T-helper 1 cell (primary cell): ENCODE data around the gene PRKCQ.

Experiments
- DNase-seq, 5 donors: peaks; one replicate each; pipeline ENCODE4 v3.0.0-alpha.2; 2012 to 2020

Gene PRKCQ

DNA sequence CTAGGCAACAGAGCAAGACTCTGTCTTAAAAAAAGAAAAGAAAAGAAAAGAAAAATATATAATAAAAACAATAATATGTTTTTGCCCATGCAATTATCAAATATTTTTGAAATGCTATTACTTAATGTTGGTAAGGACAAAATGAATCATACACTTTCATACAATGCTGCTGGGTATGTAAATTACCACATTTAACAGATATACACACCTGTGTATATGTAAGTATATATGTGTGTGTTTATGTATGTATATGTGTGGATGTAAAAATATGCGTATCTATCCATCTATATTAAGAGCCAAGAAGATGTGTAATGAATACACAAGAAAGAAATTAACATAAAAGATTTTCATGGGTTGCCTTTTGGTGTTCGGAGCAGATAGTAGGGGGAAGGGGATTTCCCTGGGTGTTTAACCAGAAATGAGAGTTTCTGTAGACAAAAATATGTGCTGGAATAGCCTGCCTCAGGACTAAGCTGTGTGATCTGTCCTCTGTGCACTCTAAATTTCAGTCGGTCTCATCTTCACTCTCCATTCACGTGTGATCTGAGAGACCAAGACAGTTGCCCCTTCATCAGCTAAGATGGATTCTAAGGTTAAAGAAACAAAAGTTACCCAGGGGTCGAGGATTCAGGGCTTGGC is 61.2 kb downstream of the PRKCQ start:
- DNase-seq, result no peak

DNA sequence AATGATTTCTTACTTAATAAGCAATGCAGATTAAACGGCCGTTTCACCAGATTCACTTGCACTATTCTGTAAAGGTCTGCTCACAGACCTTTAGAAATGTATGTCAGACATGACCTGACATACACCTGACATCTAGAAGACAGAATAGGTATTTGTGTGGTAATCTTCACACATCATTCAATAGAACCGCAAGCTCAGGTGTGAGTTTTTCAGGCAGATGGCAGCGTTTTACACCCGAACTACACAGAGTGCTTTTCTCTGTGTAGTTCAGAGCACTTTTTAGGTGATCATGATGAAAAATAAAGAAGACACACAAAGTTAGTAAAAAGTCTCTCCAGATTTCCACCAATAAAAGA is 63.2 kb downstream of the PRKCQ start:
- DNase-seq, result no peak

DNA sequence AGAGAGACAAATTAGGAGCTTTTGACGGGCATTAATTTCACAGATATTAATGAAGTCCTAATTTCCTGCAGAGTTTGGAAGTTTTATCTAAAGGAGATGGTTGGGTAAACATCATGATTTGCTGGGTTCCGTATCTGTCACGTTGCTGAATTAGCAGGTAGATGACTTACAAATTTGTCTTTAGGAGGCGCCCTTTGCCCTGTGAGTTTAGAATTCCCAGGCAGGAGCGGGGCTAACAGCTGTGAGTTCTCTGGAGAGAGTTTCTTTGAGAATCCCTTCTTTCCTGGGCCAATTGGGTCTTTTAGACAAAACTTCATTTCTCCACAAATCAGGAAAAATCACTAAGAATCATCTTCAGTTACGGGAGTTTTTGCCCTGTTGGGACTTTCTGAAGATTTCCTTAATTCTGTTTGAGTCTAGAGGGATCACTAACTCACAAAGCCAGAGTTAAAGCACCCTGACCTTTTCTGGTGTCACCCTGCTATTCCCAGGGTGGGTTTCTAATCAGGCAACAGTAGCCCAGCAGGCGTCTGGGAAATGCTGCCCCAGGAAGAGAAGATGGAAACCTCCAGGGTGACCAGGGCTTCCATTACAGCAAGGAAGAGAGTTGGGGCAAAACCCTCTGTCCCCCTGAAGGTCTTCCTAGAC is 63.7 kb downstream of the PRKCQ start:
- DNase-seq, result no peak

DNA sequence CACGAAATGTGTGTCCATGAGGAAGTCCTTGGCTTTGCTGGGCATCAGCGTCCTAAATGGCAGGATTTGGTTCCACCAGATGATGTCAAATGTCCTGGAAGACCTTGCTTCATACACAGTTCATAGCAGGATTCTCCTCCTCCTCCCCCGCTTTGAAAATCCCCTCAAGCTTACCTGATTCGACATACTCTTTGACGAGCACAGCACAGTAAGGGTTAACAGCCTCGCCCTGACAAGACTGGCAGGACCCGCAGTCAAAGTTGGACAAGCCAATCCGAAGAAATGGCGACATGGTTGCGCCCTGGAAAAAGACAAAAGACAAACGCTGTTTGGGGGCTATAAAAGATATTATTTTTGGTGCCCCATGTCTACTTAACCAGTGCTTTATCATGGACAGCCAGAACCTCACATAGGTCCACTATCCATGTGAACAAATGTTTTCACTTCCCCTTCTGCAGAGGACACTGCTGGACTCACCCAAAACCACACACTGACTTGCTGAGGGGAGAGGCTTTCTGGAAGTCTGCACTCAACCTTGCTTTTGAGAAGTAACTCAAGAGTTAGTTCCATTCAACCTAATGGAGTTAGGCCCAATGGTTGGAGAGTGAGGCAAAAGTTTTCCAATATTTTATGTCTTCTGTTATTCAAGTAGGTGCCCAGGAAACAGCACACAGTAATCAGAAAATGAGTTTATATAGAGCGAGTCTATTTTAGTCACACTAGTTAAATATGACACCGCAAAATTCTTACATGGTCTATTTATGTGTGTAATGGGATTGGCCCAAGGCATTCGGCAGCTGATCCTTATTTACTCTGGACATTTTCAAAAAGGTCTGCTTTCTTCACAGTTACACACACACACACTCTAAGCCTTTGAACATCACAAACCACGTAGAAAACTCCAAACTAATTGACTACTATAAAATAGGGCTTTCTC is 65.0 kb downstream of the PRKCQ start:
- DNase-seq, result no peak

GRCh38 chr10:6514180-6514579 is 65.9 kb downstream of the PRKCQ start:
- no peak for DNase-seq

- peak in 1 of 5 donors; percentile 53 for DNase-seq
Measured at GRCh38 chr10:6513476-6513875, 66.6 kb downstream of the PRKCQ start.

DNA sequence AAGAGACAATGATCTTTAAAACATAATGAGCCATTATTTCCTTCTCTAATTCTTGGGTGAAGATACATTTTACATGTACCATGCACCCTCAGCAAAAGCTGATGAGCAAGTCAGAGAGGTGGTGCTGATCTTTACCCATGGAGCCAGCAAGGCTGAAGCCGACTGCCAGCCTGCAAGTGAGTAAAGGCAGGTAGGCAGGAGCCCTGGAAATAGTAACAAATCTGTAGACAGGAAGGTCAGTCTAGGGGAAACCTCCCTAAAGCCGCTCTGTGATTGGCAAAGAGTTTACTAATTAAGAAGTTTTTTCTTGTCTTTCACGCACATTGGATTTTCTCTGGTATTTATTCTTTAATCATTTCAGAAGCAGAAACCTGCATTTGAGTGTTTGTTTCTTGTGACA is 67.9 kb downstream of the PRKCQ start:
- DNase-seq, result no peak

GRCh38 chr10:6511347-6511746 is 68.7 kb downstream of the PRKCQ start:
- DNase-seq, result no peak

DNA sequence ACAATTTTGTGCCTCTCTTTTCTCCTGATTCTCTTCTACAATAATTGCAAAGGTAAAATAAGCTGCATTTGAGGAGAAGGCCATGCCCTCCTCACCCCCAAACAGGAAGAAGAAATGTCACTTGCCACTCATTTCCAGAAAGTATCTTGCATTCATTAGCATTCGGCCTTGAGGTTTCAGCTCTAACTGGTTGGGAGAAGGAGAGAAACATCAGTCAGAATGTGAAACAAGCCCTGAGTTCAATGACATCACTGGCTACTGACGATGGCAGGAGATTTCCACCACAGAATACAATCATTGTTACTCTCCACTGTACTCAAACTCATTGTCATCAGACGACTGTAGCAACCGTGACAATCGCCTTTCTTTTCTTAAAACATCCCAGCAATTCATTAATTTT is 72.8 kb downstream of the PRKCQ start:
- peak in 1 of 5 donors; percentile 92 for DNase-seq

- no peak for DNase-seq
Measured at GRCh38 chr10:6505300-6505699, 74.8 kb downstream of the PRKCQ start.

DNA sequence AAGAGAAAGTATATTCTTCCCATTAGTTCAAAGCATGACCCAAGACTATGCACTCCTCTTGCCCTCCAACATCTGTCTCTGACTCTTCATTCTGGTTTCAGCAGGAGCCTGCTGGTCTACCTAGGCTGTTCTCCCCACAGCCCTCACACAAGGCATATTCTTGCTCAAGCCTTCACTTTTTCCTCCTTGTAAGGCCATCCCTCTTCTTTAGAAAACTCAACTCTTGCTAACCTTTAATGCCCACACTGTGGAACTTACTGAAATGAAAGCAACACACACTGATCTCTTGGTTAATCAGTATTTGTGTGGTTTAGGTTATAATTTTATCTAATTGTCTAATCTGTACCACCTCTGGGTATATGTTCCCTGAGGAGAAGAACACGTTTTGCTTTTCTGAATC is 75.8 kb downstream of the PRKCQ start:
- no peak for DNase-seq

DNA sequence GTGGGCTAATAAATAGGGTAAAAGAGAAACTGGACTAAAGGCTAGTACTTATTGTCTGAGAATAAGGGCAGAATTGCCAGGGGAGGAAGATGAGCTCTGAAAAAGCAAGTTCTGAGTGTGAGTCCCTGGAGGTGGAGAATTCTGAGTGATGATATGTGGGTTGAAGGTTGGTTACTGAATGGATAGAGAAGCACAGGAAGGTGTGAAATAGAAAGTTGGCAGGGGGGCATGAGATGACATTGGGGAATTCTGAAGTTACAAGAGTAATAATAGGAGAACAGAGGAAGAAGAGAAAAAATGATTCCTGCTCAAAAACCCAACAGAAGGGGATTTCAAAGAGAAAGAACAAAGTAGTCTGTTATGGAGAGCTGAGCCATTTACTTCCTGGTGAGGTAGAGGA is 76.9 kb downstream of the PRKCQ start:
- no peak for DNase-seq

GRCh38 chr10:6501931-6502330 is 78.1 kb downstream of the PRKCQ start:
- no peak for DNase-seq

GRCh38 chr10:6499974-6500373 is 80.1 kb downstream of the PRKCQ start:
- no peak for DNase-seq

- peak in 3 of 5 donors; percentile 34 to 81 (median 40) for DNase-seq
Measured at GRCh38 chr10:6498771-6499170, 81.3 kb downstream of the PRKCQ start.

DNA sequence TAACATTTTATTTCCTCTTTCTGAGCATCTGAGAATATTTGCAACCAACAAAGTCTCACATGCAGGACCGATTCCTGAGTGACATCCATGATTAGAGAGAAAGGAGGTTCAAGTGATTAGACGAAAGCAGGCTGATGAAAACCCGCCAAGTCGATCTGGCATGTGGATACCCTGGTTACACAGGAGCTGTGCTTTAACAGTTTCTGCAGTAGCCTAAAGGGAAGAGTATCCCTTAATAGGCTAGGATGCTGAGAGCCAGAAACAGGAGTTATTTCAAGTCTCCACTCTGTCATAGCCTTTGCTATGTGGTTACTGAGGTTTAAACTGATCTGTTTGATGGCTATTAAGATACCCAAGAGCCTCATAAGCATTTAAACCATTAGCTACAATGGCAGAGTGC is 82.5 kb downstream of the PRKCQ start:
- no peak for DNase-seq

DNA sequence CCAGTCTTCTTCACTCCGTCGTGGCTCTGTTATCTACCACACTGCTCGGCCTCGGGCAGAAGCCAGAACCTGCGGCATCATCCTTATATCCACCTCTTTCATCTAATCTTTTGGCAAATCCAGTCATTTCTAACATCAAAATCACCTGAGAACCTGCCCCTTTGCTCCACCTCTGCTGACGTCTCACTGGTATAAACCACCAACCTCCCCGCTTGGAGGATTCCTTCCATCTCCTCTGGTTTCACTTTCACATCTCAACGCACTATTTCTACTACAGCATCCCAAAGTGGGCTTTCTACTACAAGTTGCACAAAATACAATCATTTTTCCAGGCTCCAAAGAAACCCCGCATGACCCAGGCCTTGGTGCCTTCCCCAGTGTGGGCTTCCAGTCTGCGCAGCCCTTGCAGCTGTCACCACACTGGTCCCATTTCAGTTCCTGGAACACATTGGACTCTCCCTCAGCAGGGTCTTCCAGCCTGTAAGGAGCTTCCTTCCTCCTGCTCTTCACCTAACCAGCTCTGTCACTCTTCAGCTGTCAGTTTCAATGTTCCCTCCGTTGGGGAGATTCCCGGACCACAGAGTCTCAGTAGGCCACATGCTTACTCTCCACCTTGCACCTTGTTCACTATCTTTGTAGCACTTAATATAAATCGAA is 85.0 kb downstream of the PRKCQ start:
- peak; percentile 35 to 79 (median 56) for DNase-seq

- DNase-seq, result no peak
Measured at GRCh38 chr10:6494442-6494819, 85.6 kb downstream of the PRKCQ start.

GRCh38 chr10:6493521-6494441 is 86.3 kb downstream of the PRKCQ start:
- DNase-seq, result peak in 1 of 5 donors; percentile 66

GRCh38 chr10:6492896-6493295 is 87.2 kb downstream of the PRKCQ start:
- DNase-seq, result no peak

DNA sequence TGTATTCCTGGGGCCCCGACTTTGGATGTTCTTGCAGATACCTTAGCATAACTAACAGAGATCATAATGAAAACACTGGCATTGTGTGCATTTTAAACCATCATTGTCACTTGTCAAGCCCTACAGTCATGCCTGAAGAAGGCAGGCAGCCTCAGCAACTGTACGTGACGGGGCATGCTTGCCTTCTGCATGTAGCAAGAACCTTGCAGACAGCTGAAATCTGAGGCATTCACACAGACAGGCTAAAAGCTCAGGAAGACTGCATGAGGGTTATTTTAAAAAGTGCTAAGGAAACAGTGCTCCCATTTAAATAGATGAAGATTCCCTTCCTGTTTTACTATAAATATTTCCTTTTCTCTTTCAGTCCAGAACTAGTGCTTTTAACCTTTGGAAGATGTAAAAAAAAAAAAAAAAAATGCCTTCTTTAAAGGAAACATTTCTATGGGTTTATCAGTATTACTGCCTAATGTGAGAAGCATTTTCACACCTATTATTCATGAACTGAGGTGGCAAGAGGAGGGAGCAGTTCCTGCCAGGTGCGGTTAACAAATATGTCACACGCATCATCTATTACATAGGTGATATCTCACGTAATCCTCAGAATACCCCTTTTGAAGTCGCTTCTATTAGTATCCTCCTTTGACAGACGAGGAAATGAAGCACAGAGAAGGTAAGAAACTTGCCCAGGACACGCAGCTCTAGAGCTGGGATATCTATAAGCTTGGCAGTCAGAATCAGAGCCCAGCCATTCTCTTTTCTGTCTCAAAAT is 88.1 kb downstream of the PRKCQ start:
- peak in 4 of 5 donors; percentile 25 to 71 (median 32) for DNase-seq
